Left lung (tissue), 10 donors: Measurements from ENCODE around the gene LNX1. TPM values are rescaled to one million over a fixed set of nuclear protein-coding genes. Genes with fewer than 3 reads are reported as not detected.

ENCODE experiments used
- ATAC-seq: fragments of 200-7000 bp; cut with Tn5 transposase; one replicate; pipeline ENCODE4 v1.9.1; 2020; ENCODE audit warnings: moderate library complexity
- DNase-seq, 4 donors: peaks; one replicate each; pipeline ENCODE4 v3.0.0-alpha.2; 2013 to 2020
- H3K27ac ChIP-seq, 2 donors: fragments of 200-600 bp; sonication (generic) in 1 of 2; one replicate each; pipeline versions ENCODE4 v1.5.0 to v1.8.0; 2020 to 2021
- H3K27me3 ChIP-seq, 2 donors: fragments of 200-600 bp; sonication (generic) in 1 of 2; one replicate each; pipeline versions ENCODE4 v1.5.0 to v1.8.0; 2020 to 2021
- H3K36me3 ChIP-seq, 2 donors: fragments of 200-600 bp; sonication (generic) in 1 of 2; one replicate each; pipeline versions ENCODE4 v1.5.0 to v1.8.0; 2020 to 2021
- H3K4me1 ChIP-seq, 2 donors: fragments of 200-600 bp; one replicate each; pipeline ENCODE4 v1.8.0; 2021
- H3K4me3 ChIP-seq, 2 donors: fragments of 200-600 bp; sonication (generic) in 1 of 2; one replicate each; pipeline versions ENCODE4 v1.5.0 to v1.8.0; 2020 to 2021; ENCODE audit warnings: mild to moderate bottlenecking in 1 of 2
- H3K9me3 ChIP-seq, 2 donors: fragments of 200-600 bp; sonication (generic) in 1 of 2; one replicate each; pipeline versions ENCODE4 v1.5.0 to v1.8.0; 2020 to 2021
- intact Hi-C, 2 donors: fragments of 100-400 bp; cut with DNase I; formaldehyde crosslinking; loops; one replicate each; pipeline versions ENCODE4 v1.11.2 to v1.14.2; 2022
- polyA plus RNA-seq, 6 donors: library from polyadenylated mRNA; unstranded; fragments of 120-200 nt; gene quantifications; one replicate each; pipeline ENCODE4 v1.2.1, GENCODE V29; 2013; ENCODE audit not compliant: insufficient read length in 6 of 6
- total RNA-seq, 2 donors: library from RNA; stranded (reverse); fragmentation: NEBNext Ultra II Directional; extraction: Animal tissue kit (Norgen Biotek cat#: 25700); gene quantifications; one replicate each; pipeline ENCODE4 v1.2.1, GENCODE V29; 2021
- TF ChIP-seq, protein P1 (sequence below), 2 donors: fragments of 200-600 bp; sonication (generic) in 1 of 2; IDR thresholded peaks; one replicate each; pipeline versions ENCODE4 v1.5.0 to v1.8.0; 2021; ENCODE audit warnings: antibody characterized with exemption in 2 of 2
- donor health status: DM: no; HTN: yes; CAD: no.
- donor health status: DM: no; HTN: no; CAD: no.

LNX1 gene
- total and polyA plus RNA-seq, 8 donors, result 2.5 to 4.4 (median 3.6) TPM

DNA sequence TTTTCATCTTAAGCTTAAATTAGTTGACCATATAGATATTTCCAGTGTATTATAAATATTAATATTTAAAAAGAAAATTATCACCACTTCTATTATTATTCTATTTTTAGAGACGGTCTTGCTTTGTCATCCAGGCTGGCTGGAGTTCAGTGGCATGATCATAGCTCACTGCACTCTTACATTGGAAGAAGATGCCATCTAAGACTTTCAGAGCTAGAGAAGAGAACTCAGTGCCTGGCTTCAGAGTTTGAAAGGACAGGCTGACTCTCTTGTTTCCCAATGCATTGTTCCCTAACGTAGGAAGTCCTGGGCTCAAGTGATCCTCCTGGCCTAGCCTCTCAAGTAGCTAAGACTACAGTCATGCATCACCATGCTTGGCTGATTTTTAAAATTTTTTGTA is 137.9 kb downstream of the LNX1 start:
- H3K9me3 ChIP-seq, result no peaks in the 10 kb centered on the region
- DNase-seq, result no peak
- ATAC-seq, result no peak
- H3K27me3 ChIP-seq, result no peaks in the 10 kb centered on the region
- no peak overlapping the region for H3K4me3 ChIP-seq
- peaks cover 0 to 55% of the 10 kb centered on the region in 2 donors for H3K36me3 ChIP-seq
- intact Hi-C loops, result no loop called here
- no peaks in the 10 kb centered on the region for H3K4me1 ChIP-seq
- no peak overlapping the region for H3K27ac ChIP-seq
- TF ChIP-seq, protein P1, sequence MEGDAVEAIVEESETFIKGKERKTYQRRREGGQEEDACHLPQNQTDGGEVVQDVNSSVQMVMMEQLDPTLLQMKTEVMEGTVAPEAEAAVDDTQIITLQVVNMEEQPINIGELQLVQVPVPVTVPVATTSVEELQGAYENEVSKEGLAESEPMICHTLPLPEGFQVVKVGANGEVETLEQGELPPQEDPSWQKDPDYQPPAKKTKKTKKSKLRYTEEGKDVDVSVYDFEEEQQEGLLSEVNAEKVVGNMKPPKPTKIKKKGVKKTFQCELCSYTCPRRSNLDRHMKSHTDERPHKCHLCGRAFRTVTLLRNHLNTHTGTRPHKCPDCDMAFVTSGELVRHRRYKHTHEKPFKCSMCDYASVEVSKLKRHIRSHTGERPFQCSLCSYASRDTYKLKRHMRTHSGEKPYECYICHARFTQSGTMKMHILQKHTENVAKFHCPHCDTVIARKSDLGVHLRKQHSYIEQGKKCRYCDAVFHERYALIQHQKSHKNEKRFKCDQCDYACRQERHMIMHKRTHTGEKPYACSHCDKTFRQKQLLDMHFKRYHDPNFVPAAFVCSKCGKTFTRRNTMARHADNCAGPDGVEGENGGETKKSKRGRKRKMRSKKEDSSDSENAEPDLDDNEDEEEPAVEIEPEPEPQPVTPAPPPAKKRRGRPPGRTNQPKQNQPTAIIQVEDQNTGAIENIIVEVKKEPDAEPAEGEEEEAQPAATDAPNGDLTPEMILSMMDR (IDR thresholded peaks at IDR 0.05), result no peak

DNA sequence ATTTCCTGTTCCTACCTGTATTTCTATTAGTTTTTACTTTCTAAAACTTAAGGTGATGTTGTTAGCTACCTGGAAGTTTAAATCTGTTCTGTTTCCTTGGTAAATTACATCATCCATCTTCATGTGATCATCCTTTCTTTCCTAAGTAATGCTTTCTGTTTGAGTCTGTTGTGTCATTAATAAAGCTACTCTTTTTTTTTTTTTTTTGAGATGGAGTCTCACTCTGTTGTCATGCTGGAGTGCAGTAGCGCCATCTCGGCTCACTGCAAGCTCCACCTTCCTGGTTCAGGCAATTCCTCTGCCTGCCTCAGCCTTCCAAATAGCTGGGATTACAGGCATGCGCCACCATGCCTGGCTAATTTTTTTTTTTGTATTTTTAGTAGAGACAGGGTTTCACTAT is 140.5 kb downstream of the LNX1 start:
- Histone ChIP-seq H3K36me3 (peaks cover 0 to 48% of the 10 kb centered on the region in 2 donors), H3K27ac (no peak overlapping the region)
- ATAC-seq, result no peak

DNA sequence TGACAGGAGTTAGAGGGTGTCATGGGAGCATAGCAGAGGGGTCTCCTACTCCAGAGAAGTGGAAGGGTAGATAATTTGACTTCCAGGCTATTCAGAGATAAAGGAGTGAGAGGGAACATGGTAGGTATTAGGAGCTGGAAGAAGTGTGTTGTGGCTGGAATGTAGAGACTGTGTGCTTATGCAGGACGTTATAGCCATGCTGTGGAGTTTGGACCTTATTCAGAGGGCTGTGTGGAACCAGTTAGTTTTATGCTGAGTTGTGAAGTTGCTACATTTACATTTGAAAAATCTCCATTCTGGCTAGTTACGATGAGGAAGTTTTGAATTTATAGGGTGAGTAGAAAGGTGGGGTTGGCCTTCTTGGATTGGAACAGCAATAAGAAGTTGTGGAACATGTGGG is 146.3 kb downstream of the LNX1 start:
- H3K4me3 ChIP-seq, result no peak overlapping the region
- intact Hi-C loops, result no loop called here
- no peak for ATAC-seq
- no peaks in the 10 kb centered on the region for H3K27me3 ChIP-seq
- H3K4me1 ChIP-seq, result no peaks in the 10 kb centered on the region
- no peak overlapping the region for H3K27ac ChIP-seq
- no peak for DNase-seq
- no peaks in the 10 kb centered on the region for H3K9me3 ChIP-seq
- TF ChIP-seq, protein P1 (IDR thresholded peaks at IDR 0.05), result no peak
- peaks cover 0 to 39% of the 10 kb centered on the region in 2 donors for H3K36me3 ChIP-seq

More for the DNA sequence above, 140.5 kb downstream of the LNX1 start:
- no peak for DNase-seq
- H3K27me3 ChIP-seq, result no peaks in the 10 kb centered on the region
- TF ChIP-seq, protein P1 (IDR thresholded peaks at IDR 0.05), result no peak
- intact Hi-C loops, result no loop called here
- no peaks in the 10 kb centered on the region for H3K4me1 ChIP-seq
- no peaks in the 10 kb centered on the region for H3K9me3 ChIP-seq
- no peak overlapping the region for H3K4me3 ChIP-seq

DNA sequence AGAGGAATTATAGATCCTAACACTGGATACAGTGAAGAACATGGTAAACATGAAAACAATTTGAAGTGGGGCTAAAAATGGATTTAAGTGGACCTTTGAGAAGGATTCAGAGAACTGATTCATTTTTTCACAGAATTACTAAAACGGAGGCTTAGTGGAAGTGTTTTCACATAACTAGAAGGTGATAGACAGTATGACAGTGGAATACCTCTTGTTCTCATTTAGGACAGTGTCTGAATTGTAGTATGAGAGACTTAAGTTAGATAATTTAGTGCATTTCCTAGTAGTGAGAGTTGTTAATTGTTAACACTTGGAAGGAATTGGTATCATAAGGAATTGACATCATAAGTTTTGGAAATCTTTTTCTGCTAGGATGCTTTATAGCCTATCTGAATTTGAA is 149.7 kb downstream of the LNX1 start:
- DNase-seq (no peak), ATAC-seq (no peak)
- TF ChIP-seq, protein P1 (IDR thresholded peaks at IDR 0.05), result no peak
- H3K27me3 ChIP-seq, result no peaks in the 10 kb centered on the region
- H3K9me3 ChIP-seq, result no peaks in the 10 kb centered on the region
- intact Hi-C loops, result no loop called here
- H3K4me3 ChIP-seq, result no peak overlapping the region
- peaks cover 0 to 39% of the 10 kb centered on the region in 2 donors for H3K36me3 ChIP-seq
- no peaks in the 10 kb centered on the region for H3K4me1 ChIP-seq
- H3K27ac ChIP-seq, result no peak overlapping the region

DNA sequence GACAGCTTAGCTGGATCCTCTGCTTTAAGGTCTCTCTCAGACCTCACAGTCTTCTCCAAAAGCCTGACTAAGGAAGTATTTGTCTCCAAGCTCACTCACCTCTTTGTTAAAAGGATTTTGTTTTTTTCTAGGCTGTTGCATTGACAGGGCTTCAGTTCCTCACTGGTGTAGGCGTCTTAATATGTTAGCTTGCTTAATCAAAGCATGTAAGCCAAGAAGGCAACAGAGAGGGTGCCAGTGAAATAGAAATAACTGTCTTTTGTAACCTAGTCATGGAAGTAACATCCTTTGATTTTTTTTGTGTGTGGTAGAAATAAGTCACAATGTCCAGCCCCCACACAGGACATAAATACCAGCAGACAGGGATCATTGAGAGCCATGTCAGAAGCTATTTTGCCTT is 155.0 kb downstream of the LNX1 start:
- TF ChIP-seq, protein P1 (IDR thresholded peaks at IDR 0.05), result no peak
- Histone ChIP-seq H3K27ac (no peak overlapping the region), H3K4me1 (no peaks in the 10 kb centered on the region), H3K27me3 (no peaks in the 10 kb centered on the region), H3K9me3 (no peaks in the 10 kb centered on the region), H3K36me3 (peaks cover 0 to 4% of the 10 kb centered on the region in 2 donors), H3K4me3 (no peak overlapping the region)
- intact Hi-C loops, result no loop called here
- ATAC-seq, result no peak
- no peak for DNase-seq
